Measurements from ENCODE around the gene ELFN1. TPM values are rescaled to one million over a fixed set of nuclear protein-coding genes. Genes with fewer than 3 reads are reported as not detected.

ELFN1 gene
- total and polyA plus RNA-seq, 10 of the 15 experiments (the other 5 are each of a cell fraction or from before 2014, with no cell fraction given), result 0.04 TPM; not detected in 9

- POLR2A ChIA-PET, result no interaction called here
- no peak for TF ChIP-seq BACH1 (IDR thresholded peaks at IDR 0.05; ENCODE audit: borderline replicate concordance)
- no peak for TF ChIP-seq NR2C1 (IDR thresholded peaks at IDR 0.05)
- no peak for TF ChIP-seq STAT1 (conservative IDR thresholded peaks at IDR 0.05)
- no peak for TF ChIP-seq ATF2 (IDR thresholded peaks at IDR 0.05; ENCODE audit: low read length)
- no peak for TF ChIP-seq HSF1 (IDR thresholded peaks at IDR 0.05; ENCODE audit: low read depth, low read length)
- TF ChIP-seq USF1 (IDR thresholded peaks at IDR 0.05; ENCODE audit: borderline replicate concordance, extremely low read length, insufficient read depth, low read depth, low read length), result no peak
- no peak for TF ChIP-seq HDAC6 (IDR thresholded peaks at IDR 0.05; ENCODE audit: unreplicated experiment)
- no peak for TF ChIP-seq EZH2 (IDR thresholded peaks at IDR 0.05; ENCODE audit: borderline replicate concordance, control insufficient read depth, low read depth, low read length)
- TF ChIP-seq YBX1 (IDR thresholded peaks at IDR 0.05), result no peak
- no peak for TF ChIP-seq NBN (IDR thresholded peaks at IDR 0.05)
- no peak for TF ChIP-seq SMARCA5 (IDR thresholded peaks at IDR 0.05)
- TF ChIP-seq NR2F1 (conservative IDR thresholded peaks at IDR 0.05), result no peak
- no peak for TF ChIP-seq CEBPZ (IDR thresholded peaks at IDR 0.05; ENCODE audit: low read depth, low read length)
- TF ChIP-seq SPI1 (IDR thresholded peaks at IDR 0.05; ENCODE audit: borderline replicate concordance, insufficient read depth, low read depth, low read length), result no peak
- RAD21 ChIA-PET (ENCODE audit: unreplicated experiment), result interaction anchor here (0.6 kb wide), 1 partner anchor 582 kb away, joined by 3 read pairs; no protein-coding TSS in a partner anchor
- Histone ChIP-seq H3K9me3 (replicated peaks; ENCODE audit: control insufficient read depth, insufficient read depth, low read length) (peaks cover 3% of the 10 kb centered on the region; the same call in 2 of the 3 replicates), H3K4me1 (ENCODE audit: control insufficient read depth, insufficient read depth, low read length) (no peaks in the 10 kb centered on the region), H4K20me1 (ENCODE audit: control insufficient read depth, insufficient read depth) (no peaks in the 10 kb centered on the region), H2AFZ (ENCODE audit: control insufficient read depth, low read depth, low read length) (no peak overlapping the region), H3K4me3 (no peak overlapping the region), H3K4me2 (ENCODE audit: control insufficient read depth, insufficient read depth) (no peak overlapping the region), H3K27me3 (replicated peaks in 1 of 2; ENCODE audit: control insufficient read depth in 2 of 2, insufficient read depth in 2 of 2, low read length in 1 of 2) (no peaks in the 10 kb centered on the region), H3K27ac (ENCODE audit: control insufficient read depth, insufficient read depth) (no peak overlapping the region), H3K9ac (ENCODE audit: control insufficient read depth, insufficient read depth, low read length) (no peak overlapping the region), H3K79me2 (ENCODE audit: control insufficient read depth, insufficient read depth, low read length) (no peaks in the 10 kb centered on the region), H3K36me3 (ENCODE audit: control insufficient read depth in 2 of 2, insufficient read depth in 2 of 2, low read length in 1 of 2) (no peaks in the 10 kb centered on the region)
- DNase-seq (ENCODE audit: low read depth, low spot score) (no peak), FAIRE-seq (no peak), ATAC-seq (no peak)
- intact Hi-C loops (cut with micrococcal nuclease; ENCODE audit: unreplicated experiment) (no loop called here), in situ Hi-C loops (cut with MboI) (no loop called here)
- SMC1A ChIA-PET (ENCODE audit: uncharacterized antibody, unreplicated experiment), result no interaction called here
- CTCF ChIA-PET, result no interaction called here
- no TSS peak for BruUV-seq (replicated peaks)
- 54% methylated on average over 13 of the region's 13 CpGs for WGBS (ENCODE audit: insufficient coverage, insufficient replicate concordance, low lambda C conversion rate, missing lambda C conversion rate)
Measured at GRCh38 chr7:1705856-1706255, 35.8 kb downstream of the ELFN1 start.

Data from GM12878 (cell line).